Measurements from ENCODE around the gene GTF2I.

Gene GTF2I

GRCh38 chr7:74707238-74707637 lies 49.7 kb downstream of the GTF2I start:
- TF ChIP-seq SIN3A (IDR thresholded peaks at IDR 0.05; ENCODE audit: borderline replicate concordance, insufficient read depth, low read length) (no peak), REST (IDR thresholded peaks at IDR 0.05; ENCODE audit: insufficient read depth in 1 of 2, low read depth in 2 of 2, low read length in 2 of 2) (no peak), POLR2AphosphoS5 (IDR thresholded peaks at IDR 0.05; ENCODE audit: low read depth, low read length) (no peak)

- no peak for TF ChIP-seq SIN3A (IDR thresholded peaks at IDR 0.05; ENCODE audit: borderline replicate concordance, insufficient read depth, low read length)
These were observed 51.2 kb downstream of the GTF2I start for GRCh38 chr7:74708569-74709275.

- TF ChIP-seq SIN3A (IDR thresholded peaks at IDR 0.05; ENCODE audit: borderline replicate concordance, insufficient read depth, low read length) (no peak), REST (IDR thresholded peaks at IDR 0.05; ENCODE audit: insufficient read depth in 1 of 2, low read depth in 2 of 2, low read length in 2 of 2) (no peak), TAF1 (IDR thresholded peaks at IDR 0.05; ENCODE audit: borderline replicate concordance, insufficient read depth, low read length) (no peak), POLR2AphosphoS5 (IDR thresholded peaks at IDR 0.05; ENCODE audit: low read depth, low read length) (no peak), FOXP2 (optimal IDR thresholded peaks at IDR 0.05; ENCODE audit: borderline replicate concordance, extremely low read depth, extremely low read length, insufficient read depth) (no peak)
These were observed 52.6 kb downstream of the GTF2I start for GRCh38 chr7:74709880-74710671.

- TF ChIP-seq REST (IDR thresholded peaks at IDR 0.05; ENCODE audit: insufficient read depth in 1 of 2, low read depth in 2 of 2, low read length in 2 of 2) (no peak), TAF1 (IDR thresholded peaks at IDR 0.05; ENCODE audit: borderline replicate concordance, insufficient read depth, low read length) (no peak), FOXP2 (optimal IDR thresholded peaks at IDR 0.05; ENCODE audit: borderline replicate concordance, extremely low read depth, extremely low read length, insufficient read depth) (no peak), POLR2AphosphoS5 (IDR thresholded peaks at IDR 0.05; ENCODE audit: low read depth, low read length) (no peak), SIN3A (IDR thresholded peaks at IDR 0.05; ENCODE audit: borderline replicate concordance, insufficient read depth, low read length) (no peak)
These were observed 56.0 kb downstream of the GTF2I start for GRCh38 chr7:74713567-74713966.

DNA sequence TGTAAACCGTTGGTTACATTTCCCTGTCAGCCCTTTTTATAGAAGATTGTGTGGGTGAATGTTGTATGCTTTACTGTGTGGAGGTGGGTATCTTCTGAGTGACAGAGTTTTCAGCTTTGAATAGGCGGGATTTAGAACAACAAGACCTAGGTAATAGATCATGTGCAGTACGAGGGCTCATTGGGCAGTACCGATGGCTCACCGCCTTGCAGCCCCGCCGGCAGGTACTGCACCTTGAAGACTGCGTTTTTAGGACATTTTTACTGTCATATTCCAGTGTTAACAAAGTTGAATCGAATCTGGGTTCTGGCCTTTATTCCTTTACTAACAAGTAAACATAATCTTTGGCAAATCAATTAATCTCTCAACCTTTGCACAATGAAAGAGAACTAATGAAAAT lies 60.4 kb downstream of the GTF2I start:
- TF ChIP-seq REST (IDR thresholded peaks at IDR 0.05; ENCODE audit: insufficient read depth in 1 of 2, low read depth in 2 of 2, low read length in 2 of 2) (no peak), SIN3A (IDR thresholded peaks at IDR 0.05; ENCODE audit: borderline replicate concordance, insufficient read depth, low read length) (no peak), TAF1 (IDR thresholded peaks at IDR 0.05; ENCODE audit: borderline replicate concordance, insufficient read depth, low read length) (no peak), FOXP2 (optimal IDR thresholded peaks at IDR 0.05; ENCODE audit: borderline replicate concordance, extremely low read depth, extremely low read length, insufficient read depth) (no peak)
